HepG2 (cell line): ENCODE results near the gene MARS1. TPM values are rescaled to one million over a fixed set of nuclear protein-coding genes. Genes with fewer than 3 reads are reported as not detected.
A peak's percentile ranks its signal among the peaks of the same experiment; 100 is the strongest.

ENCODE experiments used
- AGO1 ChIP-seq: fragments of 200-400 bp; formaldehyde crosslinking; IDR thresholded peaks from 2 replicates; pipeline ENCODE4 v1.6.1; 2017; ENCODE audit warnings: mild to moderate bottlenecking, low read depth, low read length, moderate library complexity; ENCODE audit not compliant: poor library complexity, severe bottlenecking
- ETV5 ChIP-seq: IDR thresholded peaks from 2 replicates; pipeline ENCODE4 v1.6.1; 2018; ENCODE audit warnings: missing biosample characterization, missing genetic modification reagents, inconsistent platforms, borderline replicate concordance
- FOXA1 ChIP-seq, 2 experiments: fragments of 450-650 bp in 1 of 2; sonication (generic) in 1 of 2; formaldehyde crosslinking in 1 of 2; IDR thresholded peaks; 2 replicates each; pipeline versions ENCODE4 v1.4.0 to v1.6.1; 2016 to 2020; ENCODE audit warnings: missing genetic modification reagents in 1 of 2
- MTA3 ChIP-seq: sonication (generic); formaldehyde crosslinking; IDR thresholded peaks from 2 replicates; pipeline ENCODE4 v1.4.0; 2020; ENCODE audit warnings: missing genetic modification reagents
- NR2F6 ChIP-seq, 2 experiments: IDR thresholded peaks; 2 replicates each; pipeline ENCODE4 v1.6.1; 2016; ENCODE audit warnings: antibody characterized with exemption in 1 of 2, mild to moderate bottlenecking in 1 of 2
- TBP ChIP-seq: sonication (generic); formaldehyde crosslinking; IDR thresholded peaks from 2 replicates; pipeline ENCODE4 v1.5.0; 2020; ENCODE audit warnings: missing genetic modification reagents
- U2AF1 ChIP-seq: fragments of 200-400 bp; formaldehyde crosslinking; optimal IDR thresholded peaks from 2 replicates; pipeline ENCODE3; 2017; ENCODE audit warnings: mild to moderate bottlenecking, low read depth, low read length
- ZNF121 ChIP-seq: sonication (generic); formaldehyde crosslinking; IDR thresholded peaks from 2 replicates; pipeline ENCODE4 v1.5.0; 2020; ENCODE audit warnings: mild to moderate bottlenecking, missing genetic modification reagents
- ZNF263 ChIP-seq: sonication (generic); formaldehyde crosslinking; IDR thresholded peaks from 2 replicates; pipeline ENCODE4 v1.4.0; 2020; ENCODE audit warnings: missing genetic modification reagents
- ZNF333 ChIP-seq: sonication (generic); formaldehyde crosslinking; IDR thresholded peaks from 2 replicates; pipeline ENCODE4 v1.4.0; 2020; ENCODE audit warnings: mild to moderate bottlenecking, missing genetic modification reagents, borderline replicate concordance
- ZNF550 ChIP-seq: sonication (generic); formaldehyde crosslinking; IDR thresholded peaks from 2 replicates; pipeline ENCODE4 v1.4.0; 2020; ENCODE audit warnings: mild to moderate bottlenecking, missing genetic modification reagents, borderline replicate concordance
- ZNF564 ChIP-seq: sonication (generic); formaldehyde crosslinking; IDR thresholded peaks from 2 replicates; pipeline ENCODE4 v1.8.1; 2023; ENCODE audit warnings: mild to moderate bottlenecking, missing genetic modification reagents
- ZNF703 ChIP-seq: sonication (generic); formaldehyde crosslinking; IDR thresholded peaks from 2 replicates; pipeline ENCODE4 v1.5.1; 2020; ENCODE audit warnings: missing genetic modification reagents, mild to moderate bottlenecking, moderate library complexity, borderline replicate concordance
- ZNF788 ChIP-seq: sonication (generic); formaldehyde crosslinking; IDR thresholded peaks from 2 replicates; pipeline ENCODE4 v1.5.0; 2020; ENCODE audit warnings: mild to moderate bottlenecking, missing genetic modification reagents, borderline replicate concordance
- polyA plus RNA-seq, 8 experiments: library from polyadenylated mRNA; depleted of rRNA in 3 of 8; stranded (reverse) in 7 of 8; unstranded in 1 of 8; fragments of >200 nt; fragmentation: Illumina TruSeq in 4 of 8; extraction: Trizol in 4 of 8; gene quantifications; 2 replicates each; pipeline versions ENCODE4 v1.2.1 to v1.2.3, GENCODE V29; 2011 to 2016; ENCODE audit warnings: low read depth in 4 of 8, missing spikeins in 1 of 8, mixed read lengths in 1 of 8; ENCODE audit not compliant: insufficient read depth in 1 of 8
- total RNA-seq, 5 experiments: library from RNA; depleted of rRNA; stranded (reverse); fragments of >200 nt; fragmentation: Illumina TruSeq; extraction: Trizol; gene quantifications; 2 replicates each; pipeline ENCODE4 v1.2.3, GENCODE V29; 2016; ENCODE audit warnings: low read depth in 1 of 5
- TF ChIP-seq, protein P1 (sequence below): IDR thresholded peaks from 2 replicates; pipeline ENCODE4 v1.6.1; 2016; ENCODE audit warnings: missing genetic modification reagents, missing compliant biosample characterization
- TF ChIP-seq, protein P2 (sequence below): sonication (generic); formaldehyde crosslinking; conservative IDR thresholded peaks from 2 replicates; pipeline ENCODE4 v1.8.0; 2022; ENCODE audit warnings: mild to moderate bottlenecking, moderate library complexity, missing genetic modification reagents
- TF ChIP-seq, protein P3 (sequence below): sonication (generic); formaldehyde crosslinking; IDR thresholded peaks from 2 replicates; pipeline ENCODE4 v1.5.0; 2020; ENCODE audit warnings: missing genetic modification reagents, mild to moderate bottlenecking, borderline replicate concordance
- TF ChIP-seq, protein P4 (sequence below): sonication (generic); formaldehyde crosslinking; IDR thresholded peaks from 2 replicates; pipeline ENCODE4 v1.4.0; 2020; ENCODE audit warnings: missing genetic modification reagents
- TF ChIP-seq, protein P5 (sequence below): sonication (generic); formaldehyde crosslinking; conservative IDR thresholded peaks from 2 replicates; pipeline ENCODE4 v1.4.0; 2020; ENCODE audit warnings: mild to moderate bottlenecking, missing genetic modification reagents, moderate library complexity

The MARS1 gene
- total and polyA plus RNA-seq, 2 of the 13 experiments (the other 11 are each of a cell fraction or from before 2014, with no cell fraction given) = 115 to 181 TPM

DNA sequence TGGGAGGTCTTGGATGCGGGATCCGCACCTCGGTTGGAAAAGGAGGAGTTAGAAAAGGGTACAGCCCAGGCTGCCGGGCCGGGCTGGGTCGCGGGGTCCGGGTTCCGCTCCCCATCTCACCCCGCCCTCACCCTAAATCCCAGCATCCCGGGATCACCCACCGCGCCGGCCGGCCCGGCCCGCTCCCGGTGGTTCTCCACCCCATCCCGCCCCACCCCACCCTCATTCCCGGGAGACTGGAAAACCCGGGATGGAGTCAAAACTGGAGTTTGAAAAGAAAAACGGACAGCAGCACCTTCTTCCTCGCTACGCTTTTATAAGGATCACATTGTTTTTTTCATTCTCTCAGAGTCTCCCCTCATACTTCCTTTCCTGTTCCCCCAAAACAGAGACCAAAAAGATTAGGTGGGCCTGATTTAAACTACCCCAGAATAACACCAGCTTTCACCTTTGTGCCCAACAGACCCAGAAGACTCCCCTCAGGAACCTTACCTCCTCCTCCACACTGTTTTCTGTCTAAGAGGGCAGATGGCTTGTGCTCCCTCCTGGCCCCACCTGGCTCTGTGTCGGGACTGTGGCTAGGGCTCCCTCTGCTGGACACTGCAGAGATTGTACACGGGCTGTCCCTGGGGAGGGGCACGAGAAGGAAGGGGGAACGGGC is 25.5 kb upstream of the MARS1 start (continued):
- TF ChIP-seq U2AF1 (no peak), TBP (no peak), ZNF333 (CRISPR knock-in tag) (no peak), ETV5 (no peak), ZNF121 (peak; percentile 62; the same call in 1 of the 2 replicates), AGO1 (no peak), ZNF703 (CRISPR knock-in tag) (no peak), NR2F6 (IDR thresholded peaks at IDR 0.05) (no peak), NR2F6 (CRISPR knock-in tag; IDR thresholded peaks at IDR 0.05) (peak; percentile 37; the same call in 1 of the 2 replicates), ZNF550 (CRISPR knock-in tag) (no peak), ZNF263 (CRISPR knock-in tag) (peak; percentile 92), ZNF788 (no peak), MTA3 (CRISPR knock-in tag) (no peak), FOXA1 (IDR thresholded peaks at IDR 0.05) (no peak), FOXA1 (CRISPR knock-in tag; IDR thresholded peaks at IDR 0.05) (peak; percentile 73), ZNF564 (no peak)
- TF ChIP-seq, protein P1, sequence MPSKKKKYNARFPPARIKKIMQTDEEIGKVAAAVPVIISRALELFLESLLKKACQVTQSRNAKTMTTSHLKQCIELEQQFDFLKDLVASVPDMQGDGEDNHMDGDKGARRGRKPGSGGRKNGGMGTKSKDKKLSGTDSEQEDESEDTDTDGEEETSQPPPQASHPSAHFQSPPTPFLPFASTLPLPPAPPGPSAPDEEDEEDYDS (CRISPR knock-in tag) = 0 out of 2 replicates have a peak, but pooled peaks have one; percentile 20
- TF ChIP-seq, protein P2, sequence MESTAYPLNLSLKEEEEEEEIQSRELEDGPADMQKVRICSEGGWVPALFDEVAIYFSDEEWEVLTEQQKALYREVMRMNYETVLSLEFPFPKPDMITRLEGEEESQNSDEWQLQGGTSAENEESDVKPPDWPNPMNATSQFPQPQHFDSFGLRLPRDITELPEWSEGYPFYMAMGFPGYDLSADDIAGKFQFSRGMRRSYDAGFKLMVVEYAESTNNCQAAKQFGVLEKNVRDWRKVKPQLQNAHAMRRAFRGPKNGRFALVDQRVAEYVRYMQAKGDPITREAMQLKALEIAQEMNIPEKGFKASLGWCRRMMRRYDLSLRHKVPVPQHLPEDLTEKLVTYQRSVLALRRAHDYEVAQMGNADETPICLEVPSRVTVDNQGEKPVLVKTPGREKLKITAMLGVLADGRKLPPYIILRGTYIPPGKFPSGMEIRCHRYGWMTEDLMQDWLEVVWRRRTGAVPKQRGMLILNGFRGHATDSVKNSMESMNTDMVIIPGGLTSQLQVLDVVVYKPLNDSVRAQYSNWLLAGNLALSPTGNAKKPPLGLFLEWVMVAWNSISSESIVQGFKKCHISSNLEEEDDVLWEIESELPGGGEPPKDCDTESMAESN (CRISPR knock-in tag) = peak; percentile 69; the same call in 1 of the 2 replicates
- TF ChIP-seq, protein P3, sequence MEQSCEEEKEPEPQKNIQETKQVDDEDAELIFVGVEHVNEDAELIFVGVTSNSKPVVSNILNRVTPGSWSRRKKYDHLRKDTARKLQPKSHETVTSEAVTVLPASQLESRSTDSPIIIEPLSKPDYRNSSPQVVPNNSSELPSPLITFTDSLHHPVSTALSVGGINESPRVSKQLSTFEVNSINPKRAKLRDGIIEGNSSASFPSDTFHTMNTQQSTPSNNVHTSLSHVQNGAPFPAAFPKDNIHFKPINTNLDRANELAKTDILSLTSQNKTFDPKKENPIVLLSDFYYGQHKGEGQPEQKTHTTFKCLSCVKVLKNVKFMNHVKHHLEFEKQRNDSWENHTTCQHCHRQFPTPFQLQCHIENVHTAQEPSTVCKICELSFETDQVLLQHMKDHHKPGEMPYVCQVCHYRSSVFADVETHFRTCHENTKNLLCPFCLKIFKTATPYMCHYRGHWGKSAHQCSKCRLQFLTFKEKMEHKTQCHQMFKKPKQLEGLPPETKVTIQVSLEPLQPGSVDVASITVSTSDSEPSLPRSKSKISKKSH (CRISPR knock-in tag) = no peak
- TF ChIP-seq, protein P4, sequence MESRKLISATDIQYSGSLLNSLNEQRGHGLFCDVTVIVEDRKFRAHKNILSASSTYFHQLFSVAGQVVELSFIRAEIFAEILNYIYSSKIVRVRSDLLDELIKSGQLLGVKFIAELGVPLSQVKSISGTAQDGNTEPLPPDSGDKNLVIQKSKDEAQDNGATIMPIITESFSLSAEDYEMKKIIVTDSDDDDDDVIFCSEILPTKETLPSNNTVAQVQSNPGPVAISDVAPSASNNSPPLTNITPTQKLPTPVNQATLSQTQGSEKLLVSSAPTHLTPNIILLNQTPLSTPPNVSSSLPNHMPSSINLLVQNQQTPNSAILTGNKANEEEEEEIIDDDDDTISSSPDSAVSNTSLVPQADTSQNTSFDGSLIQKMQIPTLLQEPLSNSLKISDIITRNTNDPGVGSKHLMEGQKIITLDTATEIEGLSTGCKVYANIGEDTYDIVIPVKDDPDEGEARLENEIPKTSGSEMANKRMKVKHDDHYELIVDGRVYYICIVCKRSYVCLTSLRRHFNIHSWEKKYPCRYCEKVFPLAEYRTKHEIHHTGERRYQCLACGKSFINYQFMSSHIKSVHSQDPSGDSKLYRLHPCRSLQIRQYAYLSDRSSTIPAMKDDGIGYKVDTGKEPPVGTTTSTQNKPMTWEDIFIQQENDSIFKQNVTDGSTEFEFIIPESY = 0 out of 2 replicates have a peak, but pooled peaks have one; percentile 24
- TF ChIP-seq, protein P5, sequence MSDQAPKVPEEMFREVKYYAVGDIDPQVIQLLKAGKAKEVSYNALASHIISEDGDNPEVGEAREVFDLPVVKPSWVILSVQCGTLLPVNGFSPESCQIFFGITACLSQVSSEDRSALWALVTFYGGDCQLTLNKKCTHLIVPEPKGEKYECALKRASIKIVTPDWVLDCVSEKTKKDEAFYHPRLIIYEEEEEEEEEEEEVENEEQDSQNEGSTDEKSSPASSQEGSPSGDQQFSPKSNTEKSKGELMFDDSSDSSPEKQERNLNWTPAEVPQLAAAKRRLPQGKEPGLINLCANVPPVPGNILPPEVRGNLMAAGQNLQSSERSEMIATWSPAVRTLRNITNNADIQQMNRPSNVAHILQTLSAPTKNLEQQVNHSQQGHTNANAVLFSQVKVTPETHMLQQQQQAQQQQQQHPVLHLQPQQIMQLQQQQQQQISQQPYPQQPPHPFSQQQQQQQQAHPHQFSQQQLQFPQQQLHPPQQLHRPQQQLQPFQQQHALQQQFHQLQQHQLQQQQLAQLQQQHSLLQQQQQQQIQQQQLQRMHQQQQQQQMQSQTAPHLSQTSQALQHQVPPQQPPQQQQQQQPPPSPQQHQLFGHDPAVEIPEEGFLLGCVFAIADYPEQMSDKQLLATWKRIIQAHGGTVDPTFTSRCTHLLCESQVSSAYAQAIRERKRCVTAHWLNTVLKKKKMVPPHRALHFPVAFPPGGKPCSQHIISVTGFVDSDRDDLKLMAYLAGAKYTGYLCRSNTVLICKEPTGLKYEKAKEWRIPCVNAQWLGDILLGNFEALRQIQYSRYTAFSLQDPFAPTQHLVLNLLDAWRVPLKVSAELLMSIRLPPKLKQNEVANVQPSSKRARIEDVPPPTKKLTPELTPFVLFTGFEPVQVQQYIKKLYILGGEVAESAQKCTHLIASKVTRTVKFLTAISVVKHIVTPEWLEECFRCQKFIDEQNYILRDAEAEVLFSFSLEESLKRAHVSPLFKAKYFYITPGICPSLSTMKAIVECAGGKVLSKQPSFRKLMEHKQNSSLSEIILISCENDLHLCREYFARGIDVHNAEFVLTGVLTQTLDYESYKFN (CRISPR knock-in tag) = no peak; the same call in 1 of the 2 replicates
